Stomach (tissue), 9 donors: ENCODE data around the gene IFI44L. TPM values are rescaled to one million over a fixed set of nuclear protein-coding genes. Genes with fewer than 3 reads are reported as not detected.

Source experiments
- DNase-seq, 2 donors: peaks; one replicate each; pipeline versions ENCODE4 v3.0.0 to v3.0.0-alpha.2; 2013 to 2019
- H3K27ac ChIP-seq, 5 donors: fragments of 200-600 bp in 4 of 5; sonication (generic) in 4 of 5; one replicate each; pipeline ENCODE4 v1.5.1; 2013 to 2019; ENCODE audit warnings: mild to moderate bottlenecking in 1 of 5, moderate library complexity in 1 of 5
- H3K27me3 ChIP-seq, 3 donors: fragments of 200-600 bp; sonication (generic); one replicate each; pipeline ENCODE4 v1.5.1; 2017 to 2019; ENCODE audit warnings: mixed run types in 1 of 3
- H3K36me3 ChIP-seq, 4 donors: fragments of 200-600 bp; sonication (generic); 1 replicate in 3 of 4; 2 replicates in 1 of 4; pipeline ENCODE4 v1.5.1; 2016 to 2019
- H3K4me1 ChIP-seq, 4 donors: fragments of 200-600 bp; sonication (generic); one replicate each; pipeline ENCODE4 v1.5.1; 2016 to 2019
- H3K4me3 ChIP-seq, 4 donors: fragments of 200-600 bp; sonication (generic) in 3 of 4; one replicate each; pipeline ENCODE4 v1.5.1; 2016 to 2019; ENCODE audit warnings: mild to moderate bottlenecking in 1 of 4
- H3K9me3 ChIP-seq, 4 donors: fragments of 200-600 bp; sonication (generic); one replicate each; pipeline ENCODE4 v1.5.1; 2016 to 2019
- EP300 ChIP-seq: sonication (generic); formaldehyde crosslinking; IDR thresholded peaks from one replicate; pipeline ENCODE4 v1.6.1; 2017; ENCODE audit warnings: antibody characterized with exemption
- POLR2A ChIP-seq, 4 donors: fragments of 450-650 bp; IDR thresholded peaks; one replicate each; pipeline ENCODE4 v1.6.1; 2016; ENCODE audit warnings: antibody characterized with exemption in 4 of 4, control low read depth in 2 of 4, mild to moderate bottlenecking in 1 of 4, moderate library complexity in 1 of 4
- POLR2AphosphoS5 ChIP-seq, 3 donors: sonication (generic); formaldehyde crosslinking; IDR thresholded peaks; one replicate each; pipeline ENCODE4 v1.6.1; 2016; ENCODE audit warnings: antibody characterized with exemption in 3 of 3
- WGBS, 5 donors: extraction: QIAGEN DNeasy Blood & Tissue Kit in 3 of 5; methylation state at CpG; one replicate each; pipeline versions ENCODE4 v1.1.5 to v1.1.7; 2013 to 2018; 5-methylcytosine and 5-hydroxymethylcytosine counted together
- intact Hi-C: fragments of 100-400 bp; cut with DNase I; formaldehyde crosslinking; loops from one replicate; pipeline ENCODE4 v1.15.1; 2023; ENCODE audit warnings: low total_unique reads
- polyA plus RNA-seq, 3 donors: library from polyadenylated mRNA; stranded (reverse); fragments of 200-250 nt; gene quantifications; one replicate each; pipeline ENCODE4 v1.2.3, GENCODE V29; 2013
- total RNA-seq, 5 donors: library from RNA; depleted of rRNA; stranded (reverse); fragments of >200 nt; gene quantifications; one replicate each; pipeline versions ENCODE4 v1.1.0 to v1.2.3, GENCODE V29; 2014 to 2016
- TF ChIP-seq, protein P1 (sequence below), 7 experiments: fragments of 450-650 bp in 4 of 7; fragments of 200-600 bp in 3 of 7; sonication (generic) in 3 of 7; IDR thresholded peaks; one replicate each; pipeline ENCODE4 v1.5.1; 2016 to 2019; ENCODE audit warnings: antibody characterized with exemption in 7 of 7, control low read depth in 2 of 7, mild to moderate bottlenecking in 1 of 7
- donor health status: healthy with polysubstance abuse.
- donor health status: Bipolar disorder and iron deficiency.
- donor health status: healthy.

Gene IFI44L
- total and polyA plus RNA-seq, 8 donors, result 0.29 to 27.4 (median 5.9) TPM

DNA sequence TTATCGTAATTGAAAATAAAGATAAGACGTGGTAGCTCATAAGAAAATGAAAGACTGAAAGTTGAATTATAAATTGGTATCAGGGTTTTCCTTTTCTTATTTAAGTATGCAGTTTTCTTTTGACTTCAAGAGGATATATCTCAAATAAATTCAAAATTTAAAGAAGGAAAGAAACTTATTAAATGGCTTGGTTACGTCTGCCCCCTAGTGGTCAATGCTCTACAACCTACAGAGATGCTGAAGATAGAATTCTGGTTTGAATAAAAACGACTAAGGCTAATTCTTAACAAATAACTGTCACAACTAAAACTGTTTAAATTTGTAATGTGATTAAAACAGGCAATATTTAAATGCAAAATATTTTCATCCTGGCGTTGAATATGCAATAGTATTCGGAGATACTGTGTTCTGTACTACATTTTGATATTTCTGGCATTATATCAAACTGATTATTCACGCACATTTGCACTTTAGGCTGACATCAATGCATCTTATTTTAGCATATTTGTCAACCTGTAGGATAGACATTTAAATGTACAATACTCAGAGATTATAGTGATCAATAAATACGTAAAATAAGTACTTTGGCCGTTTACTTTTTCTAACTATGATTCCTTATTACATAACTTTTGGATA is 56.2 kb downstream of the IFI44L start:
- intact Hi-C loops, result loop anchor here (10.0 kb wide), 2 partner anchors 62 to 542 kb away; no protein-coding TSS in a partner anchor
- peak; percentile 61 to 87 for DNase-seq
- Histone ChIP-seq H3K9me3 (no peaks in the 10 kb centered on the region), H3K36me3 (no peaks in the 10 kb centered on the region), H3K4me1 (peaks cover 0 to 3% (median 0%) of the 10 kb centered on the region in 4 donors), H3K4me3 (no peak overlapping the region), H3K27ac (no peak overlapping the region), H3K27me3 (no peaks in the 10 kb centered on the region)
- 27 to 37% (median 32%) methylated on average over 9 of the region's 9 CpGs for WGBS, 5 donors
- TF ChIP-seq POLR2A (IDR thresholded peaks at IDR 0.05) (no peak), POLR2AphosphoS5 (IDR thresholded peaks at IDR 0.05) (no peak), EP300 (no peak)
- TF ChIP-seq, protein P1, sequence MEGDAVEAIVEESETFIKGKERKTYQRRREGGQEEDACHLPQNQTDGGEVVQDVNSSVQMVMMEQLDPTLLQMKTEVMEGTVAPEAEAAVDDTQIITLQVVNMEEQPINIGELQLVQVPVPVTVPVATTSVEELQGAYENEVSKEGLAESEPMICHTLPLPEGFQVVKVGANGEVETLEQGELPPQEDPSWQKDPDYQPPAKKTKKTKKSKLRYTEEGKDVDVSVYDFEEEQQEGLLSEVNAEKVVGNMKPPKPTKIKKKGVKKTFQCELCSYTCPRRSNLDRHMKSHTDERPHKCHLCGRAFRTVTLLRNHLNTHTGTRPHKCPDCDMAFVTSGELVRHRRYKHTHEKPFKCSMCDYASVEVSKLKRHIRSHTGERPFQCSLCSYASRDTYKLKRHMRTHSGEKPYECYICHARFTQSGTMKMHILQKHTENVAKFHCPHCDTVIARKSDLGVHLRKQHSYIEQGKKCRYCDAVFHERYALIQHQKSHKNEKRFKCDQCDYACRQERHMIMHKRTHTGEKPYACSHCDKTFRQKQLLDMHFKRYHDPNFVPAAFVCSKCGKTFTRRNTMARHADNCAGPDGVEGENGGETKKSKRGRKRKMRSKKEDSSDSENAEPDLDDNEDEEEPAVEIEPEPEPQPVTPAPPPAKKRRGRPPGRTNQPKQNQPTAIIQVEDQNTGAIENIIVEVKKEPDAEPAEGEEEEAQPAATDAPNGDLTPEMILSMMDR (IDR thresholded peaks at IDR 0.05), result peak in 5 of 7 experiments; percentile 9 to 94 (median 71)

DNA sequence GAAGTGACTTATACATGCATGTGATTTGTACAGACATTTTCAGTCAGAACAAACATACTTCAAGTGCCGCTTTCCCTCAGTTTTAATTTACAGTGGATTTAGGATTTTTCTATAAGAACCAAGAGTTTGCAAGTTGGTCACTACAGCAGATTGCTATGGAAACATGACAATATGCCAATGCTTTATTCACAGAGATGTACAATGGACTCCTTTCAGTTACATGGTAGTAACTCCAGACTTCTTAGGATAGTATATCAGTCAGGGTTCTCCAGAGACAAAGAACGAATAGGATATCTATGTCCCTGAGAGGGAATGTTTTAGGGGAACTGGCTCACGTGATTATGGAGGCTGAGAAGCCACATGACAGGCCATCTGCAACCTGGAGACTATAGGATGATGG is 56.7 kb downstream of the IFI44L start:
- no peaks in the 10 kb centered on the region for H3K36me3 ChIP-seq
- intact Hi-C loops, result loop anchor here (10.0 kb wide), 2 partner anchors 62 to 542 kb away; no protein-coding TSS in a partner anchor
- TF ChIP-seq POLR2AphosphoS5 (IDR thresholded peaks at IDR 0.05) (no peak), POLR2A (IDR thresholded peaks at IDR 0.05) (no peak), EP300 (no peak)
- TF ChIP-seq, protein P1 (IDR thresholded peaks at IDR 0.05), result no peak
- H3K27me3 ChIP-seq, result no peaks in the 10 kb centered on the region
- no peak overlapping the region for H3K4me3 ChIP-seq
- no peaks in the 10 kb centered on the region for H3K9me3 ChIP-seq
- H3K27ac ChIP-seq, result no peak overlapping the region
- WGBS, 5 donors, result 61 to 68% (median 67%) methylated on average over 3 of the region's 3 CpGs
- DNase-seq, result peak in 1 of 2 donors; percentile 14
- H3K4me1 ChIP-seq, result peaks cover 0 to 3% (median 0%) of the 10 kb centered on the region in 4 donors

GRCh38 chr1:78677788-78678187 is 57.5 kb downstream of the IFI44L start:
- TF ChIP-seq EP300 (no peak), POLR2AphosphoS5 (IDR thresholded peaks at IDR 0.05) (no peak), POLR2A (IDR thresholded peaks at IDR 0.05) (no peak)
- TF ChIP-seq, protein P1 (IDR thresholded peaks at IDR 0.05), result no peak
- Histone ChIP-seq H3K27me3 (no peaks in the 10 kb centered on the region), H3K27ac (no peak overlapping the region), H3K9me3 (no peaks in the 10 kb centered on the region), H3K4me3 (no peak overlapping the region), H3K36me3 (no peaks in the 10 kb centered on the region), H3K4me1 (peaks cover 0 to 3% (median 0%) of the 10 kb centered on the region in 4 donors)
- intact Hi-C loops, result loop anchor here (10.0 kb wide), 2 partner anchors 63 to 543 kb away; no protein-coding TSS in a partner anchor
- no peak for DNase-seq
- WGBS, 5 donors, result 93 to 97% (median 94%) methylated on average over 3 of the region's 3 CpGs

- no peaks in the 10 kb centered on the region for H3K36me3 ChIP-seq
- intact Hi-C loops, result loop anchor here (10.0 kb wide), 2 partner anchors 64 to 544 kb away; no protein-coding TSS in a partner anchor
- TF ChIP-seq EP300 (no peak), POLR2A (IDR thresholded peaks at IDR 0.05) (no peak), POLR2AphosphoS5 (IDR thresholded peaks at IDR 0.05) (no peak)
- TF ChIP-seq, protein P1 (IDR thresholded peaks at IDR 0.05), result no peak
Measured at GRCh38 chr1:78678324-78678723, 58.1 kb downstream of the IFI44L start.

More at GRCh38 chr1:78678324-78678723, 58.1 kb downstream of the IFI44L start:
- no peak for DNase-seq
- Histone ChIP-seq H3K27me3 (no peaks in the 10 kb centered on the region), H3K4me1 (peaks cover 0 to 3% (median 0%) of the 10 kb centered on the region in 4 donors), H3K27ac (no peak overlapping the region), H3K4me3 (no peak overlapping the region), H3K9me3 (no peaks in the 10 kb centered on the region)
